Osteocyte (in vitro differentiated cells): ENCODE results near the gene CHL1. TPM values are rescaled to one million over a fixed set of nuclear protein-coding genes. Genes with fewer than 3 reads are reported as not detected.

Experiments
- DNase-seq: peaks from one replicate; pipeline ENCODE4 v3.0.0; 2021; ENCODE audit warnings: mixed read lengths; ENCODE audit not compliant: unreplicated experiment; ENCODE audit errors: extremely low spot score
- H3K27ac Mint-ChIP-seq: one replicate; pipeline ENCODE4 v1.8.0; 2021; ENCODE audit warnings: mild to moderate bottlenecking, mixed read lengths; ENCODE audit not compliant: unreplicated experiment
- H3K27me3 Mint-ChIP-seq: one replicate; pipeline ENCODE4 v1.8.0; 2021; ENCODE audit warnings: mixed read lengths; ENCODE audit not compliant: unreplicated experiment
- H3K36me3 Mint-ChIP-seq: one replicate; pipeline ENCODE4 v1.8.0; 2021; ENCODE audit warnings: mixed read lengths; ENCODE audit not compliant: unreplicated experiment
- H3K4me1 Mint-ChIP-seq: one replicate; pipeline ENCODE4 v1.8.0; 2021; ENCODE audit warnings: mixed read lengths; ENCODE audit not compliant: unreplicated experiment
- H3K4me3 Mint-ChIP-seq: one replicate; pipeline ENCODE4 v1.8.0; 2021; ENCODE audit warnings: mild to moderate bottlenecking, moderate library complexity, mixed read lengths; ENCODE audit not compliant: unreplicated experiment
- H3K9me3 Mint-ChIP-seq: one replicate; pipeline ENCODE4 v1.8.0; 2021; ENCODE audit warnings: mixed read lengths; ENCODE audit not compliant: unreplicated experiment
- total RNA-seq: library from RNA; stranded (reverse); gene quantifications from 2 replicates; pipeline ENCODE4 v1.2.1, GENCODE V29; 2021
- TF ChIP-seq, protein P1 (sequence below): fragments of 200-600 bp; sonication (generic); IDR thresholded peaks from 2 replicates; pipeline ENCODE4 v1.5.0; 2021; ENCODE audit warnings: antibody characterized with exemption, mild to moderate bottlenecking, moderate library complexity

Gene CHL1
- total RNA-seq, 1 donor from 2014 or later: not detected

DNA sequence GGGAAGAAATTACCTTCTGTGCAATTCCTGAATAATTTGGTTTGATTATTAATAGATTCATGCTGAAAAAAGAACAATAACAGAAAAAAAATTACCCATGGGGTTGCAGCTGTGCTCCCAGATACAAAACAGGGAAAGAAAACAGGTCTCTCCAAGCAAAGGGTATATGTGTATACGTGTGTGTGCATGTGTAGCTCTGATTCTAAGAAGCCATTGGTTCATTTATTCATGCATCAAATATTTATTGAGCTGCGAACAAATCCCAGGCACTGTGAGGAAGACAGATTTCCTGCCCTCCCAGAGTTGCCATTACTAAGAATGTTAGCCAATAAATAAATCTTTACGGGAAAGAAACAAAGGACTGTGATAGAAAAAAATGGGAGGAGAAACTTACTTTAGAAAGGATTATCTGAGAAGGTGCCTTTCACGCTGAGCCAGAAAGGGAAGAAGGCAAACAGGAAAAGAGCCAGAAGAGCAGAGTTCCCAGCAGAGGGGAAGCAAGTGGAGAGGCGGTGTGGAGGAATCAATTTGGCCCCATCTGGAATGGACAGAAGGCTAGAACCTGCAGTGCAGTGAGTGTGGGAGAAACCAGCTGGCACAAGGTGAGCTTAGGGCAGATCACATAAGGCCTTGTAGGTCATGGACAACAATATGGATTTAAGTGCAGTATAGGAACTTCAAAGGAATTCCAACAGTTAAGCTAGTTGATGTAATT, 20.7 kb downstream of the CHL1 start:
- H3K9me3 Mint-ChIP-seq: peaks cover 12% of the 10 kb centered on the region
- no peaks in the 10 kb centered on the region for H3K4me1 Mint-ChIP-seq
- H3K4me3 Mint-ChIP-seq: no peak overlapping the region
- H3K27ac Mint-ChIP-seq: no peak overlapping the region
- no peak for DNase-seq
- TF ChIP-seq, protein P1, sequence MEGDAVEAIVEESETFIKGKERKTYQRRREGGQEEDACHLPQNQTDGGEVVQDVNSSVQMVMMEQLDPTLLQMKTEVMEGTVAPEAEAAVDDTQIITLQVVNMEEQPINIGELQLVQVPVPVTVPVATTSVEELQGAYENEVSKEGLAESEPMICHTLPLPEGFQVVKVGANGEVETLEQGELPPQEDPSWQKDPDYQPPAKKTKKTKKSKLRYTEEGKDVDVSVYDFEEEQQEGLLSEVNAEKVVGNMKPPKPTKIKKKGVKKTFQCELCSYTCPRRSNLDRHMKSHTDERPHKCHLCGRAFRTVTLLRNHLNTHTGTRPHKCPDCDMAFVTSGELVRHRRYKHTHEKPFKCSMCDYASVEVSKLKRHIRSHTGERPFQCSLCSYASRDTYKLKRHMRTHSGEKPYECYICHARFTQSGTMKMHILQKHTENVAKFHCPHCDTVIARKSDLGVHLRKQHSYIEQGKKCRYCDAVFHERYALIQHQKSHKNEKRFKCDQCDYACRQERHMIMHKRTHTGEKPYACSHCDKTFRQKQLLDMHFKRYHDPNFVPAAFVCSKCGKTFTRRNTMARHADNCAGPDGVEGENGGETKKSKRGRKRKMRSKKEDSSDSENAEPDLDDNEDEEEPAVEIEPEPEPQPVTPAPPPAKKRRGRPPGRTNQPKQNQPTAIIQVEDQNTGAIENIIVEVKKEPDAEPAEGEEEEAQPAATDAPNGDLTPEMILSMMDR: no peak
- H3K27me3 Mint-ChIP-seq: no peaks in the 10 kb centered on the region
- H3K36me3 Mint-ChIP-seq: no peaks in the 10 kb centered on the region

DNA sequence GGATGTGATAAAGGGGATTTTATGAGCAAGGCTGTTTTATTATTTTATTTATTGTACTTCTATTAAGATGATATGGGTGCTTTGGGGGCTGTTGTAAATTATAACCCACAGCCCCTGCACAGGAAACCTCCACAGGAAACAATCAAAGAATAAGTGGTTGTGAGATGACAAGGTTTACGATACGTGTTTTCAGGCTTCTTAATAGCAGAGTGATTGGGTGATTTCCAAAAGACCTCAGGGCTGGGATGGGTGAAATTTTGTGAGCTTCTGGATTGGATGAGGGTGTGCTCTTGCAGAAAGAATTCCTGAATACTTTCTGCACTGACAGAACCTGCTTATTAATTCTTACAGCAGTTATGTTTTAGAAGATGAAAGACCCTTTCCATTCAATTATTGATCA, 21.4 kb downstream of the CHL1 start:
- H3K4me1 Mint-ChIP-seq: no peaks in the 10 kb centered on the region
- H3K27ac Mint-ChIP-seq: no peak overlapping the region
- H3K36me3 Mint-ChIP-seq: no peaks in the 10 kb centered on the region
- TF ChIP-seq, protein P1: no peak
- H3K4me3 Mint-ChIP-seq: no peak overlapping the region
- no peaks in the 10 kb centered on the region for H3K27me3 Mint-ChIP-seq
- peaks cover 19% of the 10 kb centered on the region for H3K9me3 Mint-ChIP-seq
- no peak for DNase-seq

DNA sequence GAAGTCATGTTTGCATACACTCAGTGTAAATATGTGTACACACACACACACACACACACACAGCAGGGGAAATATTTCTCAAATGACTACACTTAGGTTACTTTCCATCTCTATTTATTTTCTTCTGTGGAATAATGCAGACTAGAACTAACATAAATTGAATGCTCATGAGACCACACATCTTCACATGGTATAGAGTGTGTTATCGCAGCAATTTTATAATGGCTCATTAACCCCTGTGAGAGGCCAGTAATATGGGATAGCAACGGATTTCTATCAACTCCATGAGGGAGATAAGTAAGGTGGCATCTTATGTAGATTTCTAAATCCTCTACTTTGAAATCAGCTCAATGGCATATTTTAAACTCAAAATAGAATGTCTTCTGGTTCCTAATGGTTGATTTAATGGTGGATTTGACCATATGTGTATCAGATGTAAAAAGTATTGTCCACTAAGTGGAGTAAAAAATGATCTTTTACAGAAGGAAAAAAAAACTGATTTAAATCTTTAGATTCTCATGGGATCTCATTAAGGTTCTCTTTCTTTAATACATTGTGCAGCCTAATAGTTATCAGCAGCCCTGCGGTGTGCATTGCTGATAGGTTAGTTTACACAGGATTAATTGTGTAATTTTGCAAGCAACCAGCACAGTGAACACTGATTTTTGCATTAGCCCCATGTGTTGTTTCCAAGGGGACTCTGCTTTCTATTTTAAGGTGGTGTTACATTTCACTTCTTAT, 32.0 kb downstream of the CHL1 start:
- no peak overlapping the region for H3K27ac Mint-ChIP-seq
- TF ChIP-seq, protein P1: no peak
- H3K36me3 Mint-ChIP-seq: no peaks in the 10 kb centered on the region
- peaks cover 20% of the 10 kb centered on the region for H3K9me3 Mint-ChIP-seq
- H3K4me3 Mint-ChIP-seq: no peak overlapping the region
- no peaks in the 10 kb centered on the region for H3K27me3 Mint-ChIP-seq
- H3K4me1 Mint-ChIP-seq: no peaks in the 10 kb centered on the region
- DNase-seq: no peak

DNA sequence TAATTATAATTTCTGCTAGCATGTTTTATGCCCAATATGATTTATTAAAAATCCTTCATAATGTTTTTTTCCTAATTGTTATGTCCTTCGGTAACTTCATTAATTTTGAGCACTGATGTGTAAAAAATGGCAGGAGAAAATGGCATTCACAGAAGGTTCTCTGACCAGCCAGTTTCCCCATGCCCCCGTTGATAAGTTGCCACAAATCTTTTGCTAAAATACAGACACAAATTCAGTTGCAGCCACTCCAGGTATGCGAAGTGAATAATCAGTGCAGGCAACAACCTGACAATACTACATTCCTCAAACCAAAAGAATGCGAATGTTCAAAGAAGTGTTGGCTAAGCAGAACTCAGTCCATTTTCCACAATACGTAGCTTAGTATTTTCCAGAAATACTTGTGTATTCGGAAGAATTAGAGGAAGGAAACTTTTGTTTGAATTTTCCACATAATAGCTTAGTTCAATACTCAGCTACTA, 32.7 kb downstream of the CHL1 start:
- DNase-seq: no peak
- H3K27ac Mint-ChIP-seq: no peak overlapping the region
- H3K9me3 Mint-ChIP-seq: peaks cover 14% of the 10 kb centered on the region
- no peaks in the 10 kb centered on the region for H3K27me3 Mint-ChIP-seq
- H3K4me1 Mint-ChIP-seq: no peaks in the 10 kb centered on the region
- H3K4me3 Mint-ChIP-seq: no peak overlapping the region
- no peaks in the 10 kb centered on the region for H3K36me3 Mint-ChIP-seq
- TF ChIP-seq, protein P1: no peak

DNA sequence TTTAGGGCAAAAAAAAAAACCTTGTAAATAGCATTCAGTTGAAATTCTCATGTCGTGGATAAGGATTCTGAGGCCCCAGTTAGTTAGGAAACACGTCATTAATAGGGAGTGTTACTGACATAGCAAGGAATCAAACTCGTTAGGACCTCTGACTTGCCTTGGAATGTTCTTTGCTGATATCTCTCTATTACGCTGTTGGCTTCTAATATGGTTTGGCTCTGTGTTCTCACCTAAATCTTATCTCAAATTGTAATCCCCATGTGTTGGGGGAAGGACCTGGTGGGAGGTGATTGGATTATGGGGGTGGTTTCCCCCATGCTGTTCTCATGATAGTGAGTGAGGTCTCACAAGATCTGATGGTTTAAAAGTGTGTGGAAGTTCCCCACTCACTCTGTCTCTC, 40.3 kb downstream of the CHL1 start:
- Mint-ChIP-seq H3K4me3 (no peak overlapping the region), H3K36me3 (no peaks in the 10 kb centered on the region), H3K4me1 (no peaks in the 10 kb centered on the region), H3K9me3 (peaks cover 6% of the 10 kb centered on the region), H3K27ac (no peak overlapping the region), H3K27me3 (no peaks in the 10 kb centered on the region)
- TF ChIP-seq, protein P1: no peak
- DNase-seq: no peak
